ENCODE data around the gene FZD4. TPM values are rescaled to one million over a fixed set of nuclear protein-coding genes. Genes with fewer than 3 reads are reported as not detected.

FZD4 gene
- total and polyA plus RNA-seq, 12 donors = 13.5 to 34.6 (median 22.4) TPM

DNA sequence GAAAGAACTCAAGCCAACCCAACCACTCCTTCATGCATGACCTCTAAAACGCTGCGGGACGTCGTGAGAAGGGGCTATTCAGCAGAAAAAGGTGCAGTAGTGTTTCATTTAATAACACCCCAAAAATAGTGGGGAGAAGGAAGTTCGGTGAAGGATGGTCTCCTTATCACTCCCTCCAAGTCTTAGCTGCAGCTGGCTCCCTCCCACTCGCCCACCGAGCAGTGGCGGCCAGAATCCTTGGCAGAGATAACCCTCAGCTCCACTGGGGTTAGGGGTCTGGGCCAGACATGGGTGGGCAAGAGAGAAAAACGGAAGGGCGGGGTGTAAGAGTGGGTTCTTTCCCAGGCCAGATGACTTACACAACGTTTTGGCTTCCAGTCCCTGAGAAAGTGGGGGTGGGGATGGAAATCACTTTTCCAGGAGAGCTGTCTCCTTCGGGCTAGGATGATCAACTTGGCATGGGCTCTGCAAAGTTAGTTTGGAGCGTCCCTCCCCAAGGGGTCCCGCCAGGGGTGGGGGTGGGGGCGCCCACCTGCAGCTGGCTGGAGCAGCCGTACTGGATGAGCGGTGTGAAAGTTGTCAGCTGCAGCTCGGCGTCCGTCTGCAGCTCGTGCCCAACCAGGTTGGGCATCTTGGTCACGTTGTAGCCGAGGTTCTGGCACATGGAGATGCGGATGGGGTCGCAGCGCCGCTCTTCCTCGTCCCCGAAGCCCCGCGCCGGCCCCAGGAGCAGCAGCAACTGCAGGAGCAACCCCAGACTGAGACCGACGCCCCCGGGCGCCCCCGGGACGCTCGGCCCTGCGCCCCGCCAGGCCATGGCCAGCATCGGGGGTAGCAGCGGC is 705 bp downstream of the FZD4 start:
- H3K4me3 ChIP-seq = peak overlapping the region; percentile 84 to 100 (median 98)
- H3K9me3 ChIP-seq = no peaks in the 10 kb centered on the region
- TF ChIP-seq, protein P1, sequence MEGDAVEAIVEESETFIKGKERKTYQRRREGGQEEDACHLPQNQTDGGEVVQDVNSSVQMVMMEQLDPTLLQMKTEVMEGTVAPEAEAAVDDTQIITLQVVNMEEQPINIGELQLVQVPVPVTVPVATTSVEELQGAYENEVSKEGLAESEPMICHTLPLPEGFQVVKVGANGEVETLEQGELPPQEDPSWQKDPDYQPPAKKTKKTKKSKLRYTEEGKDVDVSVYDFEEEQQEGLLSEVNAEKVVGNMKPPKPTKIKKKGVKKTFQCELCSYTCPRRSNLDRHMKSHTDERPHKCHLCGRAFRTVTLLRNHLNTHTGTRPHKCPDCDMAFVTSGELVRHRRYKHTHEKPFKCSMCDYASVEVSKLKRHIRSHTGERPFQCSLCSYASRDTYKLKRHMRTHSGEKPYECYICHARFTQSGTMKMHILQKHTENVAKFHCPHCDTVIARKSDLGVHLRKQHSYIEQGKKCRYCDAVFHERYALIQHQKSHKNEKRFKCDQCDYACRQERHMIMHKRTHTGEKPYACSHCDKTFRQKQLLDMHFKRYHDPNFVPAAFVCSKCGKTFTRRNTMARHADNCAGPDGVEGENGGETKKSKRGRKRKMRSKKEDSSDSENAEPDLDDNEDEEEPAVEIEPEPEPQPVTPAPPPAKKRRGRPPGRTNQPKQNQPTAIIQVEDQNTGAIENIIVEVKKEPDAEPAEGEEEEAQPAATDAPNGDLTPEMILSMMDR (IDR thresholded peaks at IDR 0.05) = no peak
- peak in 5 of 8 donors; percentile 6 to 14 (median 13) for ATAC-seq
- peaks cover 0 to 29% (median 10%) of the 10 kb centered on the region in 9 donors for H3K36me3 ChIP-seq
- H3K27ac ChIP-seq = peak overlapping the region; percentile 86 to 100 (median 97)
- H3K4me1 ChIP-seq = peaks cover 2 to 69% (median 53%) of the 10 kb centered on the region in 9 donors
- 2 to 4% methylated on average over 41 to 43 of the region's 43 CpGs for WGBS, 2 donors
- H3K27me3 ChIP-seq = peaks cover 0 to 36% (median 0%) of the 10 kb centered on the region in 7 donors
- DNase-seq = peak; percentile 32 to 60
- intact Hi-C loops (cut with DNase I) = loop anchor here in 7 of 10 donors (5.0 to 10.0 kb wide), 4 partner anchors 38 to 140 kb away; partner anchors contain the start of gene TMEM135 (in 6 of the 7)

DNA sequence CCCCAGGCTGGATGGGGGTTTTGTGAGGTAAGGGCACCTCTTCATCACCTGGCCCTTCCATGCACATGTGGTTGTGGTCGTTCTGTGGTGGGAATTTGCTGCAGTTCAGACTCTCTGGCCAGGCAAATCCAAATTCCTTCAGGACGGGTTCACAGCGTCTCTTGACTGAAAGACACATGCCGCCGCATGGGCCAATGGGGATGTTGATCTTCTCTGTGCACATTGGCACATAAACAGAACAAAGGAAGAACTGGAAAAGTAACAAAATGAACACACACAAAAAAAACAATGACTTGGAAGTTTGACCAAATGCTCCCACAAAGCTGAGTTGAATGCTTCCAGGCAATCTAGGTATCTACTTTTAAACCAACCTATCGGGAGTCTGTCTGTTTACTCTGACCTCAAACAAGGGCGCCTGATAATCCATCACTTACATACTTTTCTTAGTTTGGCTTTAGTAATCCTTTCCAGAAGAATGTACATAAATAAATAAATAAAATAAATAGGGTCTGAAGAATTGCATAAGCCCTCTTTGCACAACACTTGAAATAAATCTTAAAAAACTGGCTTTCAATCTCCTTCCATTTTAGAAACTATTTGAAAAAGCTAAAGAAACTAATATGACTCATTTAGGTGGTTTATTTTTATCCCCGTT is 2.8 kb downstream of the FZD4 start:
- TF ChIP-seq, protein P1 (IDR thresholded peaks at IDR 0.05) = no peak
- Histone ChIP-seq H3K9me3 (no peaks in the 10 kb centered on the region), H3K4me1 (peaks cover 12 to 74% (median 58%) of the 10 kb centered on the region in 9 donors), H3K4me3 (peak overlapping the region; percentile 84 to 100 (median 98)), H3K36me3 (peaks cover 0 to 51% (median 15%) of the 10 kb centered on the region in 9 donors), H3K27me3 (peaks cover 0 to 36% (median 0%) of the 10 kb centered on the region in 7 donors), H3K27ac (peak overlapping the region; percentile 21 to 99 (median 96))
- intact Hi-C loops (cut with DNase I) = loop anchor here in 3 of 10 donors (10.0 kb wide), 2 partner anchors 82 to 142 kb away; partner anchors contain the start of gene TMEM135 (in 1 of the 3)
- WGBS, 2 donors = 42 to 54% methylated on average over 8 of the region's 8 CpGs
- DNase-seq (no peak), ATAC-seq (no peak)

DNA sequence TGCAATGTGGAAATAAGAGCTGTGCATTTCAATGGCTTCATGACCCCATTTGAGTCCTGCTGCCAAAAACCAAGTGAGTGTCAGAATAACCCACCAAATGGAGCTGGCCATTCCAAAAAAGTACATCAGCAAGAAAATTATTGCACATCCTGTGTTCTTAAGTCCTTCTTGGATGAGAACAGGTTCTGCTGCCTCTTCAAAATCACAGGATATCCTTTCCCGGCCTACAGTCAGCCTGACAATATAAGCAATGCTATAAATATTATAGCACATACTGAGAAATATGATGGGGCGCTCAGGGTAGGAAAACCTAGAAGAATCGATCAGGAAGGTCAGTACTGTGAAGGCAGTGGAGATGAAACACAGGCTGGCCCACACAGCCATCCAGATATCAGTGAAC is 3.5 kb downstream of the FZD4 start:
- H3K27me3 ChIP-seq = peaks cover 0 to 30% (median 0%) of the 10 kb centered on the region in 7 donors
- H3K4me3 ChIP-seq = peak overlapping the region in 9 of 10 donors; percentile 84 to 100 (median 97)
- H3K36me3 ChIP-seq = peaks cover 0 to 57% (median 16%) of the 10 kb centered on the region in 9 donors
- no peaks in the 10 kb centered on the region for H3K9me3 ChIP-seq
- H3K27ac ChIP-seq = peak overlapping the region; percentile 21 to 99 (median 96)
- TF ChIP-seq, protein P1 (IDR thresholded peaks at IDR 0.05) = no peak
- intact Hi-C loops (cut with DNase I) = loop anchor here in 3 of 10 donors (10.0 kb wide), 2 partner anchors 83 to 143 kb away; partner anchors contain the start of gene TMEM135 (in 1 of the 3)
- H3K4me1 ChIP-seq = peaks cover 13 to 74% (median 58%) of the 10 kb centered on the region in 9 donors
- ATAC-seq (no peak), DNase-seq (no peak)
- whole genome bisulfite sequencing, 2 donors = 54 to 70% methylated on average over 3 of the region's 3 CpGs

DNA sequence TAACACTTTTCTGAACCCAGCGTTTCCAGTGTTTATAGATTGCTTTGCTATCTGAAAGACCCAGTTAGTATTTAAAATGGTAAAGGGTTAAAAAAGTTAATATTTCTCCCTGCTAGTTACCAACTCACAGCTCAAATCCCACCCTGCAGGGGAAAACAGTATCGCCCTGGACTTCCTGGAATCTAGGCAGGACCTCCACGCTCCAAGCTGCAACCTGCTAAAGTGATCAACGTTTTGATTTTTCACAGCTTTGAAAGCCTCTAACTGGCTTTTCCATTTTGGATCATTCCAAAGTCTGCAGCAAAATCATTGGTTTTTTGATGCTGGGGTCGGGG is 4.6 kb downstream of the FZD4 start:
- 50 to 52% methylated on average over 5 of the region's 5 CpGs for WGBS, 2 donors
- H3K4me3 ChIP-seq = peak overlapping the region in 9 of 10 donors; percentile 11 to 100 (median 97)
- TF ChIP-seq, protein P1 (IDR thresholded peaks at IDR 0.05) = no peak
- peaks cover 0 to 22% (median 0%) of the 10 kb centered on the region in 7 donors for H3K27me3 ChIP-seq
- H3K27ac ChIP-seq = peak overlapping the region in 9 of 10 donors; percentile 0 to 99 (median 46)
- ATAC-seq (no peak), DNase-seq (no peak)
- no peaks in the 10 kb centered on the region for H3K9me3 ChIP-seq
- H3K4me1 ChIP-seq = peaks cover 13 to 78% (median 66%) of the 10 kb centered on the region in 9 donors
- peaks cover 0 to 68% (median 27%) of the 10 kb centered on the region in 9 donors for H3K36me3 ChIP-seq
- intact Hi-C loops (cut with DNase I) = loop anchor here in 3 of 10 donors (10.0 kb wide), 2 partner anchors 84 to 144 kb away; partner anchors contain the start of gene TMEM135 (in 1 of the 3)

Measured in heart right ventricle (tissue), 16 donors.